ENCODE data around the gene CNR2. TPM values are rescaled to one million over a fixed set of nuclear protein-coding genes. Genes with fewer than 3 reads are reported as not detected.

The CNR2 gene
- total and polyA plus RNA-seq, 2 of the 4 experiments (the other 2 are of a cell fraction), result not detected

DNA sequence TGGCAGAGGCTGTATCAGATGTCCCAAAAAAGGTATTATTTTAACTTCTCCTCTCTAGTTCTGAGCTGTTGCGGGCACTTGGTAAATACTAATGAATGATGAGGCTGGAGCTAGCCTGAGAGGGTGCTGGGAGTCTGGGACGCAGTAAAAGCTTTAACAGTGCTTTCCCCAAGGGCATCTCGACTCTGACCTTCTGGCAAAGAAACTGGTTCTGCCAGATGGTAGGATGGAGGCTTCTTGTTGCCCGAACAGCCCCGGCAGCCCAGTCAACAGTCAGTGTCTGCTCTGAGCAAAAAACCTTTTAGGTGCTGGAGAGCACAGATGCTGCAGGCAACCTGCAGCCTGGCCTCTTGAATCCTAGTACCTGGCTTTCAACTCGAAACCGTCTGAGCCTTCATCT lies 43.9 kb upstream of the CNR2 start:
- Histone ChIP-seq H3K9ac (ENCODE audit: low read depth, low read length) (no peak overlapping the region), H3K9me3 (ENCODE audit: control insufficient read depth, insufficient read depth, low read length) (no peaks in the 10 kb centered on the region), H3K4me1 (ENCODE audit: control insufficient read depth, insufficient read depth, low read length) (peaks cover 2% of the 10 kb centered on the region; the same call in 1 of the 2 replicates), H2BK15ac (ENCODE audit: low read depth, low read length) (no peak overlapping the region), H3K56ac (ENCODE audit: extremely low read depth, insufficient read depth, low read length) (no peak overlapping the region), H3K18ac (ENCODE audit: low read depth, low read length) (no peak overlapping the region), H4K20me1 (ENCODE audit: insufficient read depth, low read length) (peaks cover 19% of the 10 kb centered on the region), H2BK20ac (ENCODE audit: low read depth, low read length) (no peak overlapping the region), H4K91ac (ENCODE audit: insufficient read depth, low read depth, low read length) (no peak overlapping the region), H3K27me3 (ENCODE audit: control insufficient read depth, insufficient read depth, low read length) (no peaks in the 10 kb centered on the region), H3K36me3 (ENCODE audit: control insufficient read depth, insufficient read depth, low read length) (peaks cover 2% of the 10 kb centered on the region; the same call in 1 of the 2 replicates), H3K23ac (ENCODE audit: low read depth, low read length) (no peak overlapping the region), H4K8ac (ENCODE audit: low read depth in 2 of 2, low read length in 2 of 2) (no peak overlapping the region), H2AK9ac (replicated peaks; ENCODE audit: low read depth, low read length, poor library complexity) (no peak overlapping the region), H2BK120ac (ENCODE audit: low read depth, low read length) (no peak overlapping the region), H2AFZ (replicated peaks; ENCODE audit: low read length, poor library complexity) (no peak overlapping the region), H3K27ac (ENCODE audit: insufficient read depth, low read length) (no peak overlapping the region), H2BK5ac (ENCODE audit: low read depth, low read length, poor library complexity, severe bottlenecking) (no peak overlapping the region), H3K9me1 (ENCODE audit: insufficient read depth, low read length) (no peaks in the 10 kb centered on the region), H3K4me3 (ENCODE audit: insufficient read depth, low read depth, low read length) (no peak overlapping the region), H3K4me2 (ENCODE audit: low read depth, low read length) (no peak overlapping the region), H3K4ac (ENCODE audit: low read depth, low read length) (no peak overlapping the region), H3K79me1 (ENCODE audit: low read depth in 1 of 2, low read length in 2 of 2) (0 out of 4 replicates have a peak, but pooled peaks cover 0 to 5% of the 10 kb centered on the region in 2 experiments), H2AK5ac (ENCODE audit: low read depth, low read length) (no peak overlapping the region), H4K5ac (ENCODE audit: low read depth, low read length) (no peak overlapping the region), H3K14ac (replicated peaks; ENCODE audit: low read depth, low read length) (no peak overlapping the region)
- POLR2A ChIA-PET (ENCODE audit: unreplicated experiment), result no interaction called here
- no peak for TF ChIP-seq MXI1 (IDR thresholded peaks at IDR 0.05; ENCODE audit: borderline replicate concordance, low read depth, low read length)
- TF ChIP-seq FOS (IDR thresholded peaks at IDR 0.05; ENCODE audit: low read depth, low read length), result no peak
- no peak for TF ChIP-seq NFE2L2 (IDR thresholded peaks at IDR 0.05; ENCODE audit: low read depth, low read length)
- no peak for TF ChIP-seq RCOR1 (IDR thresholded peaks at IDR 0.05; ENCODE audit: insufficient replicate concordance, low read length)
- no peak for TF ChIP-seq CHD1 (IDR thresholded peaks at IDR 0.05; ENCODE audit: low read depth, low read length)
- TF ChIP-seq BHLHE40 (IDR thresholded peaks at IDR 0.05; ENCODE audit: low read depth, low read length), result no peak
- intact Hi-C loops (cut with micrococcal nuclease) (no loop called here), dilution Hi-C loops (cut with HindIII; ENCODE audit: low sequenced_read_pairs, unreplicated experiment) (no loop called here), in situ Hi-C loops (cut with MboI; ENCODE audit: low sequenced_read_pairs) (no loop called here)
- CTCF ChIA-PET, result no interaction called here
- DNase-seq (no peak), ATAC-seq (ENCODE audit: low read depth) (no peak)
- 57% methylated on average over 3 of the region's 7 CpGs; no CpG with 5 or more reads in 1 of the 2 experiments for WGBS, 2 experiments (ENCODE audit: extremely low coverage in 2 of 2, insufficient read length in 1 of 2)
- no TSS peak for BruUV-seq (replicated peaks)
